Glutamatergic neuron (in vitro differentiated cells): ENCODE measurements around the gene FBN2. TPM values are rescaled to one million over a fixed set of nuclear protein-coding genes. Genes with fewer than 3 reads are reported as not detected.

Experiments used
- DNase-seq: peaks from one replicate; pipeline ENCODE4 v3.0.0; 2022
- H3K27ac Mint-ChIP-seq: one replicate; pipeline ENCODE4 v1.8.0; 2020; ENCODE audit warnings: mild to moderate bottlenecking, mixed read lengths, inconsistent platforms; ENCODE audit not compliant: unreplicated experiment
- H3K27me3 Mint-ChIP-seq: one replicate; pipeline ENCODE4 v1.8.0; 2020; ENCODE audit warnings: mild to moderate bottlenecking, moderate library complexity, mixed read lengths, inconsistent platforms; ENCODE audit not compliant: unreplicated experiment
- H3K36me3 Mint-ChIP-seq: one replicate; pipeline ENCODE4 v1.8.0; 2020; ENCODE audit warnings: mild to moderate bottlenecking, mixed read lengths, inconsistent platforms; ENCODE audit not compliant: unreplicated experiment
- H3K4me1 Mint-ChIP-seq: one replicate; pipeline ENCODE4 v1.8.0; 2020; ENCODE audit warnings: mild to moderate bottlenecking, low read depth, mixed read lengths, inconsistent platforms; ENCODE audit not compliant: unreplicated experiment
- H3K4me3 Mint-ChIP-seq: one replicate; pipeline ENCODE4 v1.8.0; 2020; ENCODE audit warnings: mild to moderate bottlenecking, mixed read lengths, inconsistent platforms; ENCODE audit not compliant: unreplicated experiment
- H3K9me3 Mint-ChIP-seq: one replicate; pipeline ENCODE4 v1.8.0; 2020; ENCODE audit warnings: mild to moderate bottlenecking, moderate library complexity, mixed read lengths, inconsistent platforms; ENCODE audit not compliant: unreplicated experiment
- CTCF ChIP-seq: fragments of 200-600 bp; sonication (generic); IDR thresholded peaks from one replicate; pipeline ENCODE4 v1.5.0; 2021; ENCODE audit not compliant: partially characterized antibody, unreplicated experiment
- total RNA-seq: library from RNA; stranded (reverse); fragmentation: NEBNext Ultra II Directional; extraction: Animal tissue kit (Norgen Biotek cat#: 25700); gene quantifications from one replicate; pipeline ENCODE4 v1.2.1, GENCODE V29; 2021; ENCODE audit not compliant: unreplicated experiment

FBN2 gene
- total RNA-seq, 1 donor from 2014 or later, result 0.86 TPM

GRCh38 chr5:128487041-128487440 is 51.0 kb downstream of the FBN2 start:
- H3K27me3 Mint-ChIP-seq, result no peaks in the 10 kb centered on the region
- no peaks in the 10 kb centered on the region for H3K36me3 Mint-ChIP-seq
- no peaks in the 10 kb centered on the region for H3K4me1 Mint-ChIP-seq
- no peaks in the 10 kb centered on the region for H3K9me3 Mint-ChIP-seq
- TF ChIP-seq CTCF, result no peak
- H3K4me3 Mint-ChIP-seq, result no peak overlapping the region
- no peak for DNase-seq
- no peak overlapping the region for H3K27ac Mint-ChIP-seq

- no peak for TF ChIP-seq CTCF
- Mint-ChIP-seq H3K9me3 (no peaks in the 10 kb centered on the region), H3K27ac (no peak overlapping the region), H3K36me3 (no peaks in the 10 kb centered on the region), H3K4me1 (no peaks in the 10 kb centered on the region), H3K4me3 (no peak overlapping the region), H3K27me3 (no peaks in the 10 kb centered on the region)
- DNase-seq, result no peak
Measured at GRCh38 chr5:128483738-128484137, 54.3 kb downstream of the FBN2 start.

GRCh38 chr5:128480906-128481633 is 57.0 kb downstream of the FBN2 start:
- H3K36me3 Mint-ChIP-seq, result no peaks in the 10 kb centered on the region
- no peak overlapping the region for H3K4me3 Mint-ChIP-seq
- DNase-seq, result no peak
- no peak overlapping the region for H3K27ac Mint-ChIP-seq
- TF ChIP-seq CTCF, result no peak
- H3K4me1 Mint-ChIP-seq, result no peaks in the 10 kb centered on the region
- no peaks in the 10 kb centered on the region for H3K27me3 Mint-ChIP-seq
- H3K9me3 Mint-ChIP-seq, result no peaks in the 10 kb centered on the region

GRCh38 chr5:128480158-128480557 is 57.9 kb downstream of the FBN2 start:
- Mint-ChIP-seq H3K27me3 (no peaks in the 10 kb centered on the region), H3K4me1 (no peaks in the 10 kb centered on the region), H3K9me3 (no peaks in the 10 kb centered on the region), H3K36me3 (no peaks in the 10 kb centered on the region), H3K27ac (no peak overlapping the region), H3K4me3 (no peak overlapping the region)
- TF ChIP-seq CTCF, result no peak
- no peak for DNase-seq
